HAP-1 (cell line): Measurements from ENCODE around the gene MID1.

Source experiments
- DNase-seq, 2 experiments: peaks; one replicate each; pipeline ENCODE4 v3.0.0-alpha.2; 2016 to 2020; ENCODE audit warnings: low spot score in 2 of 2
- H3K27me3 ChIP-seq: fragments of 250-450 bp; sonication (Bioruptor Pico); 2 replicates; pipeline ENCODE4 v1.5.1; 2020; ENCODE audit warnings: low read depth, mild to moderate bottlenecking, moderate library complexity
- H3K36me3 ChIP-seq: fragments of 250-450 bp; sonication (Bioruptor Pico); replicated peaks from 2 replicates; pipeline ENCODE4 v1.5.1; 2020; ENCODE audit warnings: mild to moderate bottlenecking
- H3K4me1 ChIP-seq: fragments of 250-450 bp; sonication (Bioruptor Pico); 2 replicates; pipeline ENCODE4 v1.5.1; 2020; ENCODE audit warnings: mild to moderate bottlenecking
- H3K4me3 ChIP-seq: fragments of 250-450 bp; sonication (Bioruptor Pico); 2 replicates; pipeline ENCODE4 v1.5.1; 2020; ENCODE audit warnings: mild to moderate bottlenecking, moderate library complexity
- H3K9me3 ChIP-seq: fragments of 250-450 bp; sonication (Bioruptor Pico); 2 replicates; pipeline ENCODE4 v1.5.1; 2020; ENCODE audit warnings: mild to moderate bottlenecking, moderate library complexity
- in situ Hi-C: fragments of 300-500 bp; cut with MboI; formaldehyde crosslinking; loops from 3 replicates; pipeline ENCODE4 v1.14.3; 2020; ENCODE audit warnings: low sequenced_read_pairs, inconsistent platforms, mixed read lengths

The MID1 gene

GRCh38 chrX:10556405-10556804 lies 64.0 kb downstream of the MID1 start:
- Histone ChIP-seq H3K36me3 (no peaks in the 10 kb centered on the region), H3K27me3 (no peaks in the 10 kb centered on the region), H3K4me3 (no peak overlapping the region), H3K9me3 (0 out of 2 replicates have a peak, but pooled peaks cover 2% of the 10 kb centered on the region), H3K4me1 (no peaks in the 10 kb centered on the region)
- DNase-seq, result no peak
- in situ Hi-C loops, result no loop called here

- Histone ChIP-seq H3K9me3 (0 out of 2 replicates have a peak, but pooled peaks cover 2% of the 10 kb centered on the region), H3K4me3 (no peak overlapping the region), H3K27me3 (no peaks in the 10 kb centered on the region), H3K4me1 (no peaks in the 10 kb centered on the region), H3K36me3 (no peaks in the 10 kb centered on the region)
- in situ Hi-C loops, result no loop called here
- no peak for DNase-seq
These were observed 64.5 kb downstream of the MID1 start for GRCh38 chrX:10555846-10556245.

- H3K4me1 ChIP-seq, result peaks cover 1% of the 10 kb centered on the region
- no peaks in the 10 kb centered on the region for H3K27me3 ChIP-seq
- in situ Hi-C loops, result no loop called here
- DNase-seq, result no peak
- H3K9me3 ChIP-seq, result no peaks in the 10 kb centered on the region
- H3K4me3 ChIP-seq, result no peak overlapping the region
- H3K36me3 ChIP-seq, result no peaks in the 10 kb centered on the region
These were observed 65.6 kb downstream of the MID1 start for GRCh38 chrX:10554612-10555270.

GRCh38 chrX:10549280-10549679 lies 71.1 kb downstream of the MID1 start:
- Histone ChIP-seq H3K27me3 (no peaks in the 10 kb centered on the region), H3K36me3 (no peaks in the 10 kb centered on the region), H3K9me3 (no peaks in the 10 kb centered on the region), H3K4me1 (peaks cover 21% of the 10 kb centered on the region), H3K4me3 (no peak overlapping the region)
- peak; percentile 62 to 86 for DNase-seq
- in situ Hi-C loops, result no loop called here

GRCh38 chrX:10548688-10549087 lies 71.7 kb downstream of the MID1 start:
- Histone ChIP-seq H3K36me3 (no peaks in the 10 kb centered on the region), H3K9me3 (no peaks in the 10 kb centered on the region), H3K27me3 (no peaks in the 10 kb centered on the region), H3K4me3 (no peak overlapping the region), H3K4me1 (peaks cover 21% of the 10 kb centered on the region)
- DNase-seq, result peak in 1 of 2 experiments; percentile 55
- in situ Hi-C loops, result no loop called here

- Histone ChIP-seq H3K27me3 (no peaks in the 10 kb centered on the region), H3K4me3 (no peak overlapping the region), H3K9me3 (no peaks in the 10 kb centered on the region), H3K4me1 (peaks cover 21% of the 10 kb centered on the region), H3K36me3 (no peaks in the 10 kb centered on the region)
- no peak for DNase-seq
- in situ Hi-C loops, result no loop called here
These were observed 74.5 kb downstream of the MID1 start for GRCh38 chrX:10545882-10546281.

GRCh38 chrX:10542586-10542985 lies 77.8 kb downstream of the MID1 start:
- Histone ChIP-seq H3K9me3 (no peaks in the 10 kb centered on the region), H3K36me3 (no peaks in the 10 kb centered on the region), H3K4me3 (no peak overlapping the region), H3K4me1 (no peaks in the 10 kb centered on the region), H3K27me3 (no peaks in the 10 kb centered on the region)
- no peak for DNase-seq
- in situ Hi-C loops, result no loop called here

- in situ Hi-C loops, result no loop called here
- Histone ChIP-seq H3K4me1 (no peaks in the 10 kb centered on the region), H3K36me3 (no peaks in the 10 kb centered on the region), H3K27me3 (no peaks in the 10 kb centered on the region), H3K4me3 (no peak overlapping the region), H3K9me3 (no peaks in the 10 kb centered on the region)
- no peak for DNase-seq
These were observed 81.6 kb downstream of the MID1 start for GRCh38 chrX:10538831-10539230.

GRCh38 chrX:10537308-10537707 lies 83.1 kb downstream of the MID1 start:
- DNase-seq, result no peak
- H3K4me1 ChIP-seq, result no peaks in the 10 kb centered on the region
- H3K27me3 ChIP-seq, result no peaks in the 10 kb centered on the region
- in situ Hi-C loops, result no loop called here
- H3K36me3 ChIP-seq, result no peaks in the 10 kb centered on the region
- H3K9me3 ChIP-seq, result no peaks in the 10 kb centered on the region
- no peak overlapping the region for H3K4me3 ChIP-seq

GRCh38 chrX:10536744-10537143 lies 83.6 kb downstream of the MID1 start:
- Histone ChIP-seq H3K9me3 (no peaks in the 10 kb centered on the region), H3K36me3 (no peaks in the 10 kb centered on the region), H3K4me3 (no peak overlapping the region), H3K27me3 (no peaks in the 10 kb centered on the region), H3K4me1 (no peaks in the 10 kb centered on the region)
- in situ Hi-C loops, result no loop called here
- no peak for DNase-seq

GRCh38 chrX:10534611-10535010 lies 85.8 kb downstream of the MID1 start:
- no peaks in the 10 kb centered on the region for H3K9me3 ChIP-seq
- no peak for DNase-seq
- in situ Hi-C loops, result no loop called here
- H3K4me3 ChIP-seq, result no peak overlapping the region
- H3K36me3 ChIP-seq, result no peaks in the 10 kb centered on the region
- no peaks in the 10 kb centered on the region for H3K4me1 ChIP-seq
- no peaks in the 10 kb centered on the region for H3K27me3 ChIP-seq

GRCh38 chrX:10533696-10534365 lies 86.6 kb downstream of the MID1 start:
- in situ Hi-C loops, result no loop called here
- no peak for DNase-seq
- H3K27me3 ChIP-seq, result no peaks in the 10 kb centered on the region
- H3K4me3 ChIP-seq, result no peak overlapping the region
- no peaks in the 10 kb centered on the region for H3K9me3 ChIP-seq
- no peaks in the 10 kb centered on the region for H3K36me3 ChIP-seq
- H3K4me1 ChIP-seq, result no peaks in the 10 kb centered on the region

GRCh38 chrX:10531927-10532326 lies 88.5 kb downstream of the MID1 start:
- H3K9me3 ChIP-seq, result no peaks in the 10 kb centered on the region
- no peak overlapping the region for H3K4me3 ChIP-seq
- in situ Hi-C loops, result no loop called here
- no peaks in the 10 kb centered on the region for H3K4me1 ChIP-seq
- no peaks in the 10 kb centered on the region for H3K27me3 ChIP-seq
- no peak for DNase-seq
- no peaks in the 10 kb centered on the region for H3K36me3 ChIP-seq

- Histone ChIP-seq H3K27me3 (no peaks in the 10 kb centered on the region), H3K9me3 (no peaks in the 10 kb centered on the region), H3K4me1 (peaks cover 2% of the 10 kb centered on the region; the same call in 1 of the 2 replicates), H3K4me3 (no peak overlapping the region), H3K36me3 (no peaks in the 10 kb centered on the region)
- in situ Hi-C loops, result no loop called here
- DNase-seq, result no peak
These were observed 91.0 kb downstream of the MID1 start for GRCh38 chrX:10529344-10529743.
